ENCODE data around the gene NPFFR1.

Gene NPFFR1

GRCh38 chr10:70315276-70315675 is 31.5 kb upstream of the NPFFR1 start:
- no peak for DNase-seq

DNA sequence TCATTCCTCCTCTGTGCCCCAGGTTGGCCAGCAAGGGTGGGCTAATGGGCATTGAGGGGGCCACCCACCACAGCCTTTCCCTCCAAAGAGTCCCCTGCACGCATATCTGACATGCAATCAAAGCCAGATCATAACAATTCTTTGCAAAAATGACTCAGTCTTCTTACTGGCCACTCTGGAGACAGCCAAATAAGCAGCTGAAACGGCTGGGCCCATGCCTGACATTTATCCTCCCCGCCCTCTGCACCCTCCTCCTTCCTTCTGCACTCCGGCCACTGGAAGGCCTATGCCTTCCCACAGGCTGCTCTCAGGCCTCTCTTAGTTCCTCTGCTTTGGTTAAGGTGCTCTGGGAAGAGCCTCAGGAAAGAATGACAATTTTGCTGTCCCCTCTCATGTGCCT is 29.2 kb upstream of the NPFFR1 start:
- DNase-seq = no peak

- no peak for DNase-seq
These were observed 28.4 kb upstream of the NPFFR1 start for GRCh38 chr10:70312249-70312648.

DNA sequence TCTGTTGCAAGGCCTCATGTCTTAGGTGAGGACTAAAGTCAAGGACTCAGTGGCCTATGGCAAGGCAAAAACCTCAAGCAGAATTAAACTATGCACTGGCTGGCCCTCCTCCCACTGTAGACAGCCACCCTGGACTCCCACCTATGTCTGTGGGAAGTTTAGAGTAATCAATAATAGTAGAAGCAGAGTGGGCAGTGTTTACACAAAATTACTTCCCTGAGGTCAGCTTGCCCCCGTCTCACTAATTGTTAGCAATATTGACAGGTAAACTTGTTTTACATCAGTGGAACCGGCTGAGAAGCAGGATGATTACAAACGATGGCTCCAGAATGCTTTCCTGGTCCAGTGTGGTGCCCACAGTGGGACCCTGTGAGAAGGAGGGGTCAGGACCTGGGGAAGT is 27.9 kb upstream of the NPFFR1 start:
- no peak for DNase-seq

DNA sequence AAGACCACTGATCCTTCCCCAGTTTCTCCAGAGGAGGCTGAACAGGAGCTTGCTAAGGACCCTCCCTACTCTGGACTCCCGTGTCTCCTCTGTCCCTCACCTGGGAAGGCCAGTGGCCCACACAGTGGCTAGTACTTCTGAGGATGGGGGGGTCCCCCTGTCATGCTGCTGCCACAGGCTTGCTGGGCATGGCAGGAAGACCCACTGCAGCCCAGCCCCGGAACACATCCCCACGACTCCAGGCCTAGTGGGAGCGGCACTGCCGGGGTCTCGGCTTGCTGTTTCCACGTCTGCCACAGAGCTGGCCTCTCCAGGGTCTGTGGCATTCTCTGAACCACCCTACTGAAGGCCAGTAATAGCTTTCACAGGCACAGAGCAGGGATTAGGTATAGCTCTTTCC is 25.9 kb upstream of the NPFFR1 start:
- DNase-seq = no peak

- no peak for DNase-seq
These were observed 24.6 kb upstream of the NPFFR1 start for GRCh38 chr10:70308121-70309060.

GRCh38 chr10:70306886-70307520 is 23.2 kb upstream of the NPFFR1 start:
- no peak for DNase-seq

DNA sequence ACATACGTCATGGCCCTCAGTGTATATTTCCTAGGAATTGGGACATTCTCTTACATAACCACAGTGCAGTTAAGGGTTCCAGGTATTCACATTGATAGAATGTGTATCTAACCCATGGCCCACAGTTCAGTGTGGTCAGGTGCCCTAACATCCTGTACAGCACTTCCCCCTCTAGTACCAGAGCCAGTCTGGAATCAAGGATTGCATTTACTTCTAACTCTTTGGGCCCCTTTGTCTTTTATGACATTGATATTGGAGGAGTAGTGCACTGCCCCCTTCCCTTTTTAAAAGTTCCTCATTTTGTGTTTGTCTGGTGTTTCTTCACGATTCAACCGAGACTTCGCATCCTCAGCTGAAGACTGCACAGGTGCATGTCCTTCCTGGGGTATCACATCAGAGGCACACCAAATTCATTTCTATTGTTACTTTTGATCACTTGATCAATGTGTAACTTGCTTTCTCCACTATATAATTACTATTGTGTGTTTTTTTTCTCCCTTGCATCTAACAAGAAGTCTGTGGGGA is 22.4 kb upstream of the NPFFR1 start:
- no peak for DNase-seq

GRCh38 chr10:70303730-70304129 is 19.9 kb upstream of the NPFFR1 start:
- DNase-seq = no peak

GRCh38 chr10:70302292-70302691 is 18.5 kb upstream of the NPFFR1 start:
- DNase-seq = no peak

GRCh38 chr10:70300908-70301597 is 17.2 kb upstream of the NPFFR1 start:
- no peak for DNase-seq

DNA sequence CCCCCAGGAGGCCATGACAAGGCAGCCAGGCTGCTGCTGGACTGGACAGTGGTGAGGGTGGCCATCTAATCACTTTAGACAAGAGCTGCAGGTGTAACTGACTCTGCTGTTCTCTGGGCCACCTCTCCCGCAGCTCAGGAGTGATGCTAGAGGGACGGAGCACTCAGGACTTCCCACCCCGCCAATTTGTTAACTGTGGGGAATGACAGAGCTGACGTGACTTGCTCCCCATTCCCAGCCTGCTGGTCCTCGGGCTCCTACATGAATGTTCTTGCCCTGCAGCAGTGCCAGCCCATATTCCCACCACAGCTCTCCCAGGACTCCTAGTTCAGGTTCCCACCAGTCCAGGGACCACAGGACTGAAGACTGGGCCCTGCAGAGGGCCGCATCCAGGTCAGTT is 16.7 kb upstream of the NPFFR1 start:
- DNase-seq = no peak

GRCh38 chr10:70299876-70300275 is 16.1 kb upstream of the NPFFR1 start:
- DNase-seq = no peak

DNA sequence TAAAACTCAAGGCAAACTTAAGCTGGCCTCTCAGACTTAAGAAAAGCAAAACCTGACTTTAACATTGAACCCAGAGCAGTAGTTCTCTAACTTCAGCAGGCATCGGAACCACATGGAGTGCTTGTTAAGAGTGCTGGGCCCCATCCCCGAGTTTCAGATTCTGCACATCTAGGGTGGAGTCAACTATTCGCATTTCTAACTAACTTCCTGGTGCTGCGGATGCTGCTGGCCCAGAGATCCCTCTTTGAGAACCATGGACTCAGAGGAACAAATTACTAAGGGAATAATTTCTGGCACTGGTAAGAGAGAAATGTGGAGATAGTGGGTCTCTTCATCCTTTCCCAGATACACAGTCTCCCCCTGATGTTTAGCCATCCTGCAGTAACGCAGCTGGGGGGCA is 14.6 kb upstream of the NPFFR1 start:
- DNase-seq = no peak

DNA sequence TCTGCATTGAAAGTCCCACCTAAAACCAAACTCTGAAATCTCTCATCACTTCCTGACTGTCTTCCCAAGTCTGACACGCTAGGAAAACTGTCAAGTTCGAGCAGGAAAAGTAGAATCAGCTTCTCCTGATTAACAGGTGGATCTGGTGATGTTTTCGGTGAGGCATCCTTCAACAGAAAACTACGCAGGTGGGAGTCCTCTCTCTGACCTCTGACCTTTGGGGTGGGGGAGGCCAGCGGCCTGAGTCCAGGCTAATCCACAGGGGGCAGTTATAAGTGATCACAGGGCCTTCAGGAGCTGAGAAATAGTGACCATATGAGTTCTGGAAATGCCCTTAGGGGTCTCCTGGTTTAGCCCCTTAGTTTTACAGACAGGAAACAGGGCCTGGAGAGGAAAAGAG is 13.4 kb upstream of the NPFFR1 start:
- no peak for DNase-seq

GRCh38 chr10:70296406-70296899 is 12.6 kb upstream of the NPFFR1 start:
- peak; percentile 86 for DNase-seq

DNA sequence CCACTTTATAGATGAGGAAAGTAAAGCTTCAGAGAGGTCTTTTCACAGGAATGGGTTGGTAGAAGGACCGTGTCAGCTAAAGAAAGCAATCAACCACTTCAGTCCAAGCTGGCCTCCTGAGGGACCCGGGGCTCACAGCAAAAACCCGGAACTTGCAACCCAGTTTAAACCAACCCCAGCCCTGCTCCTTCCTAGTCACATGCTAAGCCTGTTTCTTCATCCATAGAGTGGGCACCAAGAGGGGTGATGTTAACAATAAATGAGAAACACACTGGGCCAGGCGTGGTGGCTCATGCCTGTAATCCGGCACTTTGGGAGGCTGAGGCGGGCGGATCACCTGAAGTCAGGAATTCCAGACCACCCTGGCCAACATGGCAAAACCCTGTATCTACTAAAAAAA is 12.1 kb upstream of the NPFFR1 start:
- no peak for DNase-seq

DNA sequence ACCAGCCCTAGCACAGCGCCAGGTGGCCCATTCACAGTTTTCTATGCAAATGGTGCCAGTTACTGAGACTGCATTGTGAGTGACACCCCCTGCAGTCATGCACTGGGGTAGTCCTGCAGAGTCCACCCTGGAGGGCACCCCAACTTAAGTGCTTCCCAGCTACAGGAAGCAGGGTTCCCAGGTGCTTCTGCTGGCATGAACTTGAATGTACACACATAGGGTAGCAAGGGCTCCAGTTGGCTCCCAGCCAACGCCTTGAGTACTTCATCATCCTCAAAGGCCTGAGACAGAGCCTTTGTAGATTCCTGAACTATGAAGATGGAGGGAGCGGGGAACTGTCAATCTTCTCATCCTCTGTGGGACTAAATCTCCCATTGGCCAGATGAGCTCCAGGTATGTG is 11.5 kb upstream of the NPFFR1 start:
- DNase-seq = no peak

GRCh38 chr10:70293169-70293843 is 9.5 kb upstream of the NPFFR1 start:
- no peak for DNase-seq

- DNase-seq = no peak
These were observed 8.2 kb upstream of the NPFFR1 start for GRCh38 chr10:70292004-70292403.

GRCh38 chr10:70289739-70290138 is 5.9 kb upstream of the NPFFR1 start:
- DNase-seq = no peak

- DNase-seq = no peak
These were observed 2.8 kb upstream of the NPFFR1 start for GRCh38 chr10:70286616-70287015.

GRCh38 chr10:70285476-70285831 is 1.6 kb upstream of the NPFFR1 start:
- DNase-seq = no peak
